Esophagus muscularis mucosa (tissue), 4 donors: ENCODE data around the gene SIGLEC11.

Experiments
- CTCF ChIP-seq, 3 experiments: fragments of 200-600 bp in 2 of 3; fragments of 450-650 bp in 1 of 3; sonication (generic) in 2 of 3; IDR thresholded peaks; one replicate each; pipeline ENCODE4 v1.5.1; 2017 to 2019; ENCODE audit warnings: antibody characterized with exemption in 3 of 3, mild to moderate bottlenecking in 2 of 3, moderate library complexity in 1 of 3
- EP300 ChIP-seq: sonication (generic); formaldehyde crosslinking; IDR thresholded peaks from one replicate; pipeline ENCODE4 v1.6.1; 2017; ENCODE audit warnings: antibody characterized with exemption
- POLR2A ChIP-seq: fragments of 450-650 bp; IDR thresholded peaks from one replicate; pipeline ENCODE4 v1.6.1; 2017; ENCODE audit warnings: antibody characterized with exemption, moderate library complexity, mild to moderate bottlenecking, low read depth
- POLR2AphosphoS5 ChIP-seq, 2 donors: sonication (generic); formaldehyde crosslinking; IDR thresholded peaks; one replicate each; pipeline ENCODE4 v1.6.1; 2017; ENCODE audit warnings: antibody characterized with exemption in 2 of 2

GRCh38 chr19:49910179-49910578 lies 50.8 kb downstream of the SIGLEC11 start:
- TF ChIP-seq CTCF (IDR thresholded peaks at IDR 0.05) = no peak
- no peak for TF ChIP-seq EP300
- no peak for TF ChIP-seq POLR2AphosphoS5 (IDR thresholded peaks at IDR 0.05)
- no peak for TF ChIP-seq POLR2A
